Bronchus fibroblast of lung (primary cell): ENCODE measurements around the gene DKKL1. TPM values are rescaled to one million over a fixed set of nuclear protein-coding genes. Genes with fewer than 3 reads are reported as not detected.

Experiments used
- total RNA-seq: library from RNA; depleted of rRNA; stranded (reverse); fragments of >200 nt; gene quantifications from 2 replicates; pipeline ENCODE4 v1.2.3, GENCODE V29; 2015

Gene DKKL1
- total RNA-seq: 1.3 and 2.2 TPM in 2 replicates

GRCh38 chr19:49363268-49364082 is at the start of gene DKKL1:
TSS of gene DKKL1 (plus strand) at chr19:49363877. CDS start at chr19:49363999, 122 bp downstream.

GRCh38 chr19:49324801-49325576 is 38.7 kb upstream of the DKKL1 start, which contains the start of gene SLC6A16:
TSS of gene SLC6A16 (minus strand) at chr19:49325191. CDS start at chr19:49311347, 13,844 bp downstream.

GRCh38 chr19:49335071-49335783 is 28.4 kb upstream of the DKKL1 start, which contains the start of gene CD37:
TSS of gene CD37 (plus strand) at chr19:49335406. CDS start at chr19:49335541, 135 bp downstream.

GRCh38 chr19:49362048-49362928 is 1.4 kb upstream of the DKKL1 start, which contains the start of gene TEAD2:
TSS of gene TEAD2 (minus strand) at chr19:49362416. CDS start at chr19:49360075, 2,341 bp downstream.

GRCh38 chr19:49387936-49388372 is 24.3 kb downstream of the DKKL1 start, which contains the start of gene KASH5:
TSS of gene KASH5 (plus strand) at chr19:49388249. CDS start at chr19:49390884, 2,635 bp downstream.

GRCh38 chr19:49423071-49423984 is 59.7 kb downstream of the DKKL1 start, which contains the start of gene PTH2:
TSS of gene PTH2 (minus strand) at chr19:49423441. CDS start at chr19:49423339, 102 bp downstream.

Other genes starting within 250 kb of the DKKL1 start
- gene LIN7B, start 249.5 kb upstream of the DKKL1 start, total RNA-seq: 4.7 and 5.2 TPM in 2 replicates
- 2.2 and 3.3 TPM in 2 replicates for gene C19orf73, start 244.7 kb upstream of the DKKL1 start, total RNA-seq
- 2.2 TPM in 2 replicates for gene PPFIA3, start 244.3 kb upstream of the DKKL1 start, total RNA-seq
- not detected in 2 replicates for gene HRC, start 208.5 kb upstream of the DKKL1 start, total RNA-seq
- 10.4 and 12.1 TPM in 2 replicates for gene TRPM4, start 206.1 kb upstream of the DKKL1 start, total RNA-seq
- gene SLC6A16, start 38.7 kb upstream of the DKKL1 start, total RNA-seq: 0.59 TPM in 1 of 2 replicates, not detected in the other
- gene CD37, start 28.5 kb upstream of the DKKL1 start, total RNA-seq: not detected in 2 replicates
- 47.9 and 49.4 TPM in 2 replicates for gene TEAD2, start 1.5 kb upstream of the DKKL1 start, total RNA-seq
- gene KASH5, start 24.4 kb downstream of the DKKL1 start, total RNA-seq: not detected in 2 replicates
- not detected in 2 replicates for gene PTH2, start 59.6 kb downstream of the DKKL1 start, total RNA-seq
- not detected in 2 replicates for gene GFY, start 61.5 kb downstream of the DKKL1 start, total RNA-seq
- gene SLC17A7, start 77.7 kb downstream of the DKKL1 start, total RNA-seq: not detected in 2 replicates
- 103 TPM in 2 replicates for gene PIH1D1, start 87.9 kb downstream of the DKKL1 start, total RNA-seq
- 34.3 and 37.2 TPM in 2 replicates for gene ALDH16A1, start 89.3 kb downstream of the DKKL1 start, total RNA-seq
- gene FLT3LG, start 110.3 kb downstream of the DKKL1 start, total RNA-seq: 2.4 and 5.6 TPM in 2 replicates
- 3,580 and 3,841 TPM in 2 replicates for gene RPL13A, start 123.7 kb downstream of the DKKL1 start, total RNA-seq
- gene RPS11, start 132.6 kb downstream of the DKKL1 start, total RNA-seq: 3,922 and 4,879 TPM in 2 replicates
- gene FCGRT, start 148.8 kb downstream of the DKKL1 start, total RNA-seq: 38.0 and 39.7 TPM in 2 replicates
- 191 and 235 TPM in 2 replicates for gene RCN3, start 164.1 kb downstream of the DKKL1 start, total RNA-seq
- gene NOSIP, start 216.7 kb downstream of the DKKL1 start, total RNA-seq: 90.1 and 98.2 TPM in 2 replicates
- 0.30 and 0.84 TPM in 2 replicates for gene PRRG2, start 217.4 kb downstream of the DKKL1 start, total RNA-seq
- 4.9 and 6.2 TPM in 2 replicates for gene PRR12, start 227.3 kb downstream of the DKKL1 start, total RNA-seq